Kidney (tissue), 14 donors: Measurements from ENCODE around the gene DNAL1. TPM values are rescaled to one million over a fixed set of nuclear protein-coding genes. Genes with fewer than 3 reads are reported as not detected.

Source experiments
- DNase-seq, 5 donors: peaks; one replicate each; pipeline ENCODE4 v3.0.0-alpha.2; 2013 to 2020
- FAIRE-seq: peaks from 2 replicates; lab custom pipeline; 2012; peaks lifted over from hg19 to GRCh38; lab: Jason Lieb, UNC
- H3K27ac ChIP-seq, 2 donors: one replicate each; pipeline ENCODE4 v1.7.0; 2013; ENCODE audit warnings: low read depth in 2 of 2, low read length in 2 of 2, inconsistent platforms in 1 of 2
- H3K27me3 ChIP-seq: one replicate; pipeline ENCODE4 v1.7.1; 2013; ENCODE audit warnings: low read length, inconsistent platforms; ENCODE audit not compliant: control insufficient read depth, insufficient read depth
- H3K36me3 ChIP-seq, 3 donors: one replicate each; pipeline versions ENCODE4 v1.7.0 to v1.7.1; 2013; ENCODE audit warnings: low read length in 3 of 3, control low read depth in 1 of 3, inconsistent platforms in 1 of 3; ENCODE audit not compliant: insufficient read depth in 3 of 3, control insufficient read depth in 2 of 3
- H3K4me1 ChIP-seq, 3 donors: one replicate each; pipeline versions ENCODE4 v1.7.0 to v1.7.1; 2013; ENCODE audit warnings: low read length in 3 of 3, inconsistent platforms in 1 of 3, low read depth in 1 of 3; ENCODE audit not compliant: control insufficient read depth in 2 of 3, insufficient read depth in 2 of 3
- H3K4me3 ChIP-seq, 3 donors: one replicate each; pipeline versions ENCODE4 v1.7.0 to v1.8.1; 2013; ENCODE audit warnings: low read length in 3 of 3, control low read depth in 1 of 3, inconsistent platforms in 1 of 3
- H3K9ac ChIP-seq, 3 donors: one replicate each; pipeline versions ENCODE4 v1.7.0 to v1.7.1; 2013; ENCODE audit warnings: low read length in 3 of 3, control low read depth in 1 of 3, inconsistent platforms in 1 of 3
- H3K9me3 ChIP-seq, 3 donors: one replicate each; pipeline versions ENCODE4 v1.7.0 to v1.7.1; 2013; ENCODE audit warnings: low read length in 3 of 3, control low read depth in 1 of 3, inconsistent platforms in 1 of 3; ENCODE audit not compliant: control insufficient read depth in 2 of 3, insufficient read depth in 1 of 3
- intact Hi-C: fragments of 100-400 bp; cut with DNase I; formaldehyde crosslinking; loops from one replicate; pipeline ENCODE4 v1.11.1; 2022
- polyA plus RNA-seq: library from polyadenylated mRNA; stranded (reverse); fragments of 350-450 nt; fragmentation: Illumina TruSeq; extraction: RNeasy Lipid Tissue Mini Kit (QIAGEN cat#74804); gene quantifications from one replicate; pipeline ENCODE4 v1.2.3, GENCODE V29; 2014; ENCODE audit warnings: low read depth, low replicate concordance; ENCODE audit not compliant: insufficient read depth
- total RNA-seq: library from RNA; stranded (reverse); fragmentation: NEBNext Ultra II Directional; extraction: Animal tissue kit (Norgen Biotek cat#: 25700); gene quantifications from one replicate; pipeline ENCODE4 v1.2.1, GENCODE V29; 2021
- TF ChIP-seq, protein P1 (sequence below): IDR thresholded peaks from 3 replicates; pipeline ENCODE4 v1.5.1; 2012; ENCODE audit warnings: mild to moderate bottlenecking, moderate library complexity, borderline replicate concordance; ENCODE audit not compliant: insufficient read depth; ENCODE audit errors: extremely low read depth
- donor health status: control.
- donor health status: control.
- donor health status: control.
- donor health status: control.
- donor health status: control.
- donor health status: DM: yes; HTN: yes; CAD: no.
- donor health status: Normal renal cell carcinoma (clear cell type).

The DNAL1 gene
- total and polyA plus RNA-seq, 2 donors from 2014 or later, result 9.3 to 32.3 TPM

GRCh38 chr14:73723797-73724661 lies 79.2 kb downstream of the DNAL1 start:
- no peak overlapping the region for H3K9ac ChIP-seq
- FAIRE-seq (no peak), DNase-seq (peak in 2 of 5 donors; percentile 28 to 93)
- peak overlapping the region; percentile 44 to 73 for H3K27ac ChIP-seq
- TF ChIP-seq, protein P1, sequence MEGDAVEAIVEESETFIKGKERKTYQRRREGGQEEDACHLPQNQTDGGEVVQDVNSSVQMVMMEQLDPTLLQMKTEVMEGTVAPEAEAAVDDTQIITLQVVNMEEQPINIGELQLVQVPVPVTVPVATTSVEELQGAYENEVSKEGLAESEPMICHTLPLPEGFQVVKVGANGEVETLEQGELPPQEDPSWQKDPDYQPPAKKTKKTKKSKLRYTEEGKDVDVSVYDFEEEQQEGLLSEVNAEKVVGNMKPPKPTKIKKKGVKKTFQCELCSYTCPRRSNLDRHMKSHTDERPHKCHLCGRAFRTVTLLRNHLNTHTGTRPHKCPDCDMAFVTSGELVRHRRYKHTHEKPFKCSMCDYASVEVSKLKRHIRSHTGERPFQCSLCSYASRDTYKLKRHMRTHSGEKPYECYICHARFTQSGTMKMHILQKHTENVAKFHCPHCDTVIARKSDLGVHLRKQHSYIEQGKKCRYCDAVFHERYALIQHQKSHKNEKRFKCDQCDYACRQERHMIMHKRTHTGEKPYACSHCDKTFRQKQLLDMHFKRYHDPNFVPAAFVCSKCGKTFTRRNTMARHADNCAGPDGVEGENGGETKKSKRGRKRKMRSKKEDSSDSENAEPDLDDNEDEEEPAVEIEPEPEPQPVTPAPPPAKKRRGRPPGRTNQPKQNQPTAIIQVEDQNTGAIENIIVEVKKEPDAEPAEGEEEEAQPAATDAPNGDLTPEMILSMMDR, result peak; percentile 7
- H3K9me3 ChIP-seq, result no peaks in the 10 kb centered on the region
- H3K4me3 ChIP-seq, result no peak overlapping the region
- H3K4me1 ChIP-seq, result peaks cover 3 to 21% (median 18%) of the 10 kb centered on the region in 3 donors
- intact Hi-C loops, result no loop called here
- H3K36me3 ChIP-seq, result peaks cover 15 to 72% (median 32%) of the 10 kb centered on the region in 3 donors
- no peaks in the 10 kb centered on the region for H3K27me3 ChIP-seq

DNA sequence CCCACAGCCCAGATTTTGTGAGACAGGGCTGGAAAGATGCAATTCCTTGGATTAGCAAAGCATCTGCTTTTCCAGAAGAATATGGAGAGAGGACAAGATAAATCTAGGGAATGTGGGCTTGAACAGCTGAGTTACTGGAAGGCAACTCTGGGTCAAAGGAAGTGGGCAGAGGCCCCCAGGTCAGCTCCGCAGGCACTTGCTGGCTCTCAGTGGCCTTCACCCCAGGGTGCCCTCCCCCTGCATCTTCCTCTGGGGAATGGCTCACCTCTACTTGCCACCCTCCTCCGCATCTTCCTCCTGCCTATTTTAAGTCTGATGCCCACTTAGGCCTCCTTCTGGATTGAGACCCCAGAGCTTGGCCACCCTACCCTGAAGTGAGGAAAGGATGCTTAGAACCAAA lies 79.9 kb downstream of the DNAL1 start:
- DNase-seq (peak in 1 of 5 donors; percentile 26), FAIRE-seq (no peak)
- no peaks in the 10 kb centered on the region for H3K27me3 ChIP-seq
- intact Hi-C loops, result loop anchor here (5.0 kb wide), 1 partner anchor 103 kb away; no protein-coding TSS in a partner anchor
- no peak overlapping the region for H3K9ac ChIP-seq
- no peaks in the 10 kb centered on the region for H3K9me3 ChIP-seq
- H3K27ac ChIP-seq, result peak overlapping the region; percentile 44 to 65
- TF ChIP-seq, protein P1, result no peak
- H3K36me3 ChIP-seq, result peaks cover 16 to 70% (median 34%) of the 10 kb centered on the region in 3 donors
- H3K4me3 ChIP-seq, result no peak overlapping the region
- H3K4me1 ChIP-seq, result peaks cover 3 to 23% (median 20%) of the 10 kb centered on the region in 3 donors

DNA sequence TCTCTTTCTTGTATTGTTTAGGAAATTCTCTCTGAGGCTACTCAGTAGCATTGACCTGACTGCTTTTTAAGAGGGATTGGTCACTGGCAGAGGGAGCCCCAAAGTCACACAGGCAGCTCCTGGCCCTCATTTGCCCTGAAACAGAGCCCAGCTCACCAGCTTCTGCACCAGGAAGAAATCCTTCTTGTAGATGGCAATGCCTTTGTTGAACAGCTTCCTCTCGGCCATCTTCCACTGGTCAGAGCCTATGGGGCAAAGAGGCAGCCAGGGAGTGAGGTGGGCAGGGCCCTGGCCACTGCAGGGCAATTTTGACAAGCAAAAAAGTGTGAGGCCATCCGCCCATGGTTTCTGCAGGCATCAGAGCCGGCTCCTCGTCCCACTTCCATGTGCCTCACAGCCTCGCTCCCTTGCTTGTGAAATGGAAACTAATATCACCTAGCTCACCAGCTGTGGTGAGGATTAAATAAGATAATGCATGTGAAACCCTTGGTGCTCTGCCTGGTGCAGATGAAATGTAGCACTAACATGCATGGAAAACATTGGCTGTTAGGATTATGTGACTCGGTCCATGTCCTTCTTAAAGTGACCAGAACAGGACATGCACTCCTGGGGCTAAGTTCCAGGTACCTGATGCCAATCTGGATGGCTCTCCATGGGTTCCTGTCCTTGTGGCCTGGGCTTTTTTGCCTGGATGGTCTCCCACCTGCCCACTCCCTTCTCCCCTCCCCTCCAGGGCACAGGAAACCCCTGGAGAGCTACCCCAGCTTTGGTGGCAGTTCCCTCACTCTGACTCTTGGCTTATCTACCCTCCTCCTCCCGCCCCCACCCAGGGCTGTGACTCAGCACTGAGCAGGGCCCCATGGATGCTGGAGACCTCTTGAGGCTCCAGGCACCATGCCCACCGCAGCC lies 80.6 kb downstream of the DNAL1 start:
- Histone ChIP-seq H3K4me3 (no peak overlapping the region), H3K9ac (no peak overlapping the region), H3K27ac (peak overlapping the region; percentile 26 to 65), H3K9me3 (no peaks in the 10 kb centered on the region), H3K27me3 (no peaks in the 10 kb centered on the region), H3K4me1 (peaks cover 3 to 23% (median 20%) of the 10 kb centered on the region in 3 donors), H3K36me3 (peaks cover 16 to 70% (median 32%) of the 10 kb centered on the region in 3 donors)
- TF ChIP-seq, protein P1, result no peak
- DNase-seq, result no peak
- intact Hi-C loops, result loop anchor here (5.0 kb wide), 1 partner anchor 102 kb away; no protein-coding TSS in a partner anchor
- no peak for FAIRE-seq
